K562 (cell line): ENCODE results near the gene MAP2K7. TPM values are rescaled to one million over a fixed set of nuclear protein-coding genes. Genes with fewer than 3 reads are reported as not detected.

ENCODE experiments used
- CXXC5 ChIP-seq: fragments of 250-450 bp; sonication (Bioruptor Pico); IDR thresholded peaks from 2 replicates; pipeline ENCODE4 v1.8.0; 2022; ENCODE audit warnings: inconsistent platforms, mild to moderate bottlenecking, moderate library complexity
- ETV6 ChIP-seq, 3 experiments: fragments of 150-350 bp in 1 of 3; sonication (generic) in 1 of 3; formaldehyde crosslinking in 1 of 3; IDR thresholded peaks; 2 replicates each; pipeline versions ENCODE4 v1.6.1 to v1.8.0; 2014 to 2022; ENCODE audit warnings: borderline replicate concordance in 2 of 3, low read depth in 2 of 3, antibody characterized with exemption in 1 of 3, low read length in 1 of 3, mild to moderate bottlenecking in 1 of 3, missing genetic modification reagents in 1 of 3
- GTF2E2 ChIP-seq: fragments of 200-800 bp; sonication (Bioruptor generic); IDR thresholded peaks from 2 replicates; pipeline ENCODE4 v1.6.1; 2016; ENCODE audit warnings: missing genetic modification characterization, missing compliant biosample characterization
- JUN ChIP-seq, 2 experiments: sonication (generic) in 1 of 2; formaldehyde crosslinking in 1 of 2; IDR thresholded peaks; 2 replicates each; pipeline versions ENCODE4 v1.6.1 to v1.8.0; 2012 to 2022; ENCODE audit warnings: borderline replicate concordance in 2 of 2, mild to moderate bottlenecking in 2 of 2, improper control_type of control experiment in 1 of 2, low read depth in 1 of 2, low read length in 1 of 2, missing genetic modification reagents in 1 of 2
- NRF1 ChIP-seq, 2 experiments: fragments of 450-650 bp; IDR thresholded peaks in 1 of 2; conservative IDR thresholded peaks in 1 of 2; 2 replicates each; pipeline ENCODE4 v1.6.1; 2014; ENCODE audit warnings: mild to moderate bottlenecking in 2 of 2
- PCBP1 ChIP-seq: fragments of 200-400 bp; formaldehyde crosslinking; IDR thresholded peaks from 2 replicates; pipeline ENCODE4 v1.6.1; 2018; ENCODE audit warnings: mild to moderate bottlenecking, low read depth, low read length; ENCODE audit not compliant: poor library complexity, severe bottlenecking
- RBM34 ChIP-seq: fragments of 200-400 bp; formaldehyde crosslinking; IDR thresholded peaks from 2 replicates; pipeline ENCODE4 v1.6.1; 2018; ENCODE audit warnings: low read length, borderline replicate concordance; ENCODE audit not compliant: insufficient read depth
- SAFB ChIP-seq: fragments of 200-400 bp; formaldehyde crosslinking; IDR thresholded peaks from 2 replicates; pipeline ENCODE4 v1.6.1; 2017; ENCODE audit warnings: low read depth, low read length, borderline replicate concordance
- SIN3B ChIP-seq: fragments of 450-650 bp; IDR thresholded peaks from 2 replicates; pipeline ENCODE4 v1.6.1; 2017; ENCODE audit warnings: low read depth, mild to moderate bottlenecking, moderate library complexity
- SMAD1 ChIP-seq: fragments of 150-350 bp; IDR thresholded peaks from 2 replicates; pipeline ENCODE4 v1.6.1; 2014; ENCODE audit warnings: low read length, low read depth; ENCODE audit not compliant: partially characterized antibody
- SRSF7 ChIP-seq: fragments of 200-400 bp; formaldehyde crosslinking; optimal IDR thresholded peaks from 2 replicates; pipeline ENCODE3; 2017; ENCODE audit warnings: mild to moderate bottlenecking, low read depth, low read length
- TAF7 ChIP-seq: fragments of 450-650 bp; IDR thresholded peaks from 2 replicates; pipeline ENCODE4 v1.6.1; 2016; ENCODE audit warnings: missing genetic modification characterization, missing compliant biosample characterization
- TFAP4 ChIP-seq: sonication (generic); formaldehyde crosslinking; IDR thresholded peaks from 2 replicates; pipeline ENCODE4 v1.8.0; 2022; ENCODE audit warnings: missing genetic modification reagents, mild to moderate bottlenecking, moderate library complexity, borderline replicate concordance
- THRAP3 ChIP-seq: fragments of 450-650 bp; IDR thresholded peaks from 2 replicates; pipeline ENCODE4 v1.6.1; 2016; ENCODE audit warnings: mild to moderate bottlenecking, inconsistent platforms, borderline replicate concordance
- XRCC5 ChIP-seq: fragments of 200-400 bp; formaldehyde crosslinking; IDR thresholded peaks from 2 replicates; pipeline ENCODE4 v1.6.1; 2017; ENCODE audit warnings: low read depth, mild to moderate bottlenecking, low read length
- ZNF175 ChIP-seq: fragments of 200-800 bp; sonication (Bioruptor generic); IDR thresholded peaks from 2 replicates; pipeline ENCODE4 v1.6.1; 2016; ENCODE audit warnings: low read depth, mild to moderate bottlenecking, missing genetic modification characterization, missing compliant biosample characterization
- ZNF436 ChIP-seq: fragments of 250-450, 450-650 bp; sonication (Bioruptor Pico); formaldehyde crosslinking; IDR thresholded peaks from 2 replicates; pipeline ENCODE4 v1.7.0; 2020; ENCODE audit warnings: mild to moderate bottlenecking
- ZNF583 ChIP-seq: fragments of 250-450 bp; sonication (Bioruptor Pico); IDR thresholded peaks from 2 replicates; pipeline ENCODE4 v1.4.0; 2020
- ZSCAN29 ChIP-seq: fragments of 450-650 bp; IDR thresholded peaks from 2 replicates; pipeline ENCODE4 v1.6.1; 2017
- polyA plus RNA-seq, 8 experiments: library from polyadenylated mRNA; depleted of rRNA in 4 of 8; stranded (reverse) in 5 of 8; unstranded in 3 of 8; fragments of >200 nt; fragmentation: Nextera tagmentation in 2 of 8; fragmentation: Illumina TruSeq in 1 of 8; extraction: Ambion mirVana in 2 of 8; extraction: Trizol in 1 of 8; gene quantifications; 2 replicates each; pipeline versions ENCODE4 v1.2.1 to v1.2.3, GENCODE V29; 2011 to 2014; ENCODE audit warnings: inconsistent platforms in 1 of 8, missing spikeins in 1 of 8
- total RNA-seq, 7 experiments: library from RNA; depleted of rRNA in 6 of 7; stranded (reverse); fragments of >200 nt in 6 of 7; fragmentation: Illumina TruSeq in 2 of 7; extraction: Trizol in 2 of 7; gene quantifications; 2 replicates each; pipeline versions ENCODE4 v1.2.1 to v1.2.3, GENCODE V29; 2011 to 2021; ENCODE audit warnings: low replicate concordance in 1 of 7
- TF ChIP-seq, protein P1 (sequence below): sonication (generic); formaldehyde crosslinking; IDR thresholded peaks from 2 replicates; pipeline ENCODE4 v1.8.0; 2023; ENCODE audit warnings: mild to moderate bottlenecking, missing genetic modification reagents
- TF ChIP-seq, protein P2 (sequence below): fragments of 250-450 bp; sonication (Bioruptor Pico); IDR thresholded peaks from 2 replicates; pipeline ENCODE4 v1.5.0; 2020; ENCODE audit warnings: mild to moderate bottlenecking

Gene MAP2K7
- total and polyA plus RNA-seq, 9 of the 15 experiments (the other 6 are each of a cell fraction or from before 2014, with no cell fraction given): 0.51 to 45.8 (median 14.1) TPM

- TF ChIP-seq ZSCAN29 (no peak), SIN3B (no peak; the same call in 1 of the 2 replicates), ZNF175 (CRISPR knock-in tag) (no peak), SAFB (no peak), GTF2E2 (no peak; the same call in 1 of the 2 replicates), SMAD1 (no peak), ZNF436 (no peak), THRAP3 (no peak), RBM34 (no peak), ETV6 (IDR thresholded peaks at IDR 0.05; ENCODE audit: borderline replicate concordance in 1 of 2, low read depth in 2 of 2, low read length in 1 of 2) (no peak), ETV6 (CRISPR knock-in tag; IDR thresholded peaks at IDR 0.05; ENCODE audit: borderline replicate concordance) (no peak), XRCC5 (peak; percentile 48; the same call in 1 of the 2 replicates), CXXC5 (CRISPR knock-in tag) (peak; percentile 78), TFAP4 (no peak; the same call in 1 of the 2 replicates), SRSF7 (no peak), JUN (IDR thresholded peaks at IDR 0.05; ENCODE audit: borderline replicate concordance, low read depth, low read length) (peak; percentile 42; the same call in 1 of the 2 replicates), JUN (CRISPR knock-in tag; IDR thresholded peaks at IDR 0.05; ENCODE audit: borderline replicate concordance) (peak; percentile 6; the same call in 1 of the 2 replicates), TAF7 (tag) (peak; percentile 73), NRF1 (conservative IDR thresholded peaks at IDR 0.05 in 1 of 2, IDR thresholded peaks at IDR 0.05 in 1 of 2) (peak; percentile 100), ZNF583 (CRISPR knock-in tag) (no peak), PCBP1 (peak; percentile 64)
- TF ChIP-seq, protein P1, sequence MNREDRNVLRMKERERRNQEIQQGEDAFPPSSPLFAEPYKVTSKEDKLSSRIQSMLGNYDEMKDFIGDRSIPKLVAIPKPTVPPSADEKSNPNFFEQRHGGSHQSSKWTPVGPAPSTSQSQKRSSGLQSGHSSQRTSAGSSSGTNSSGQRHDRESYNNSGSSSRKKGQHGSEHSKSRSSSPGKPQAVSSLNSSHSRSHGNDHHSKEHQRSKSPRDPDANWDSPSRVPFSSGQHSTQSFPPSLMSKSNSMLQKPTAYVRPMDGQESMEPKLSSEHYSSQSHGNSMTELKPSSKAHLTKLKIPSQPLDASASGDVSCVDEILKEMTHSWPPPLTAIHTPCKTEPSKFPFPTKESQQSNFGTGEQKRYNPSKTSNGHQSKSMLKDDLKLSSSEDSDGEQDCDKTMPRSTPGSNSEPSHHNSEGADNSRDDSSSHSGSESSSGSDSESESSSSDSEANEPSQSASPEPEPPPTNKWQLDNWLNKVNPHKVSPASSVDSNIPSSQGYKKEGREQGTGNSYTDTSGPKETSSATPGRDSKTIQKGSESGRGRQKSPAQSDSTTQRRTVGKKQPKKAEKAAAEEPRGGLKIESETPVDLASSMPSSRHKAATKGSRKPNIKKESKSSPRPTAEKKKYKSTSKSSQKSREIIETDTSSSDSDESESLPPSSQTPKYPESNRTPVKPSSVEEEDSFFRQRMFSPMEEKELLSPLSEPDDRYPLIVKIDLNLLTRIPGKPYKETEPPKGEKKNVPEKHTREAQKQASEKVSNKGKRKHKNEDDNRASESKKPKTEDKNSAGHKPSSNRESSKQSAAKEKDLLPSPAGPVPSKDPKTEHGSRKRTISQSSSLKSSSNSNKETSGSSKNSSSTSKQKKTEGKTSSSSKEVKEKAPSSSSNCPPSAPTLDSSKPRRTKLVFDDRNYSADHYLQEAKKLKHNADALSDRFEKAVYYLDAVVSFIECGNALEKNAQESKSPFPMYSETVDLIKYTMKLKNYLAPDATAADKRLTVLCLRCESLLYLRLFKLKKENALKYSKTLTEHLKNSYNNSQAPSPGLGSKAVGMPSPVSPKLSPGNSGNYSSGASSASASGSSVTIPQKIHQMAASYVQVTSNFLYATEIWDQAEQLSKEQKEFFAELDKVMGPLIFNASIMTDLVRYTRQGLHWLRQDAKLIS (CRISPR knock-in tag): no peak
- TF ChIP-seq, protein P2, sequence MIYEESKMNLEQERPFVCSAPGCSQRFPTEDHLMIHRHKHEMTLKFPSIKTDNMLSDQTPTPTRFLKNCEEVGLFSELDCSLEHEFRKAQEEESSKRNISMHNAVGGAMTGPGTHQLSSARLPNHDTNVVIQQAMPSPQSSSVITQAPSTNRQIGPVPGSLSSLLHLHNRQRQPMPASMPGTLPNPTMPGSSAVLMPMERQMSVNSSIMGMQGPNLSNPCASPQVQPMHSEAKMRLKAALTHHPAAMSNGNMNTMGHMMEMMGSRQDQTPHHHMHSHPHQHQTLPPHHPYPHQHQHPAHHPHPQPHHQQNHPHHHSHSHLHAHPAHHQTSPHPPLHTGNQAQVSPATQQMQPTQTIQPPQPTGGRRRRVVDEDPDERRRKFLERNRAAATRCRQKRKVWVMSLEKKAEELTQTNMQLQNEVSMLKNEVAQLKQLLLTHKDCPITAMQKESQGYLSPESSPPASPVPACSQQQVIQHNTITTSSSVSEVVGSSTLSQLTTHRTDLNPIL (CRISPR knock-in tag): no peak
Measured at GRCh38 chr19:7903244-7904073, at the start of gene MAP2K7 (continued).
